KOPT-K1 (cell line): Measurements from ENCODE around the gene CMTM2.
"Not testable (repeated sequence)": the region's sequence is repeated elsewhere in the genome, so short reads cannot be mapped to it uniquely, and the experiment has no call there.

ENCODE experiments used
- H3K27ac ChIP-seq: fragments of 200-600 bp; sonication (generic); 2 replicates; pipeline ENCODE4 v1.5.1; 2016; ENCODE audit warnings: antibody characterized with exemption, mild to moderate bottlenecking, low read depth, low read length; ENCODE audit not compliant: poor library complexity, severe bottlenecking
- H3K36me3 ChIP-seq: fragments of 200-600 bp; sonication (generic); 2 replicates; pipeline ENCODE4 v1.5.1; 2017; ENCODE audit warnings: antibody characterized with exemption, mild to moderate bottlenecking, low read length, moderate library complexity; ENCODE audit not compliant: insufficient read depth
- H3K9me3 ChIP-seq: fragments of 200-600 bp; sonication (generic); 2 replicates; pipeline ENCODE4 v1.5.1; 2017; ENCODE audit warnings: antibody characterized with exemption, low read length, mild to moderate bottlenecking; ENCODE audit not compliant: insufficient read depth, poor library complexity, severe bottlenecking

The CMTM2 gene

GRCh38 chr16:66605177-66605978 is 26.1 kb downstream of the CMTM2 start:
- peaks cover 15% of the 10 kb centered on the region for H3K9me3 ChIP-seq
- H3K36me3 ChIP-seq = peaks cover 41% of the 10 kb centered on the region
- H3K27ac ChIP-seq = peak overlapping the region; percentile 92

- H3K27ac ChIP-seq = peak overlapping the region; percentile 92
- peaks cover 49% of the 10 kb centered on the region for H3K36me3 ChIP-seq
- H3K9me3 ChIP-seq = peaks cover 8% of the 10 kb centered on the region
Observed at GRCh38 chr16:66605979-66606751, 26.9 kb downstream of the CMTM2 start.

- Histone ChIP-seq H3K36me3 (peaks cover 73% of the 10 kb centered on the region), H3K27ac (peak overlapping the region; percentile 1), H3K9me3 (no peaks in the 10 kb centered on the region)
Observed at GRCh38 chr16:66608241-66609138, 29.2 kb downstream of the CMTM2 start.

GRCh38 chr16:66609139-66609510 is 29.9 kb downstream of the CMTM2 start:
- Histone ChIP-seq H3K36me3 (peaks cover 78% of the 10 kb centered on the region), H3K9me3 (no peaks in the 10 kb centered on the region), H3K27ac (no peak overlapping the region)

GRCh38 chr16:66610111-66610820 is 31.0 kb downstream of the CMTM2 start:
- H3K36me3 ChIP-seq = peaks cover 90% of the 10 kb centered on the region
- no peak overlapping the region for H3K27ac ChIP-seq
- no peaks in the 10 kb centered on the region for H3K9me3 ChIP-seq

GRCh38 chr16:66611911-66612310 is 32.6 kb downstream of the CMTM2 start:
- H3K27ac ChIP-seq, H3K9me3 ChIP-seq: not testable (repeated sequence)
- peaks cover 84% of the 10 kb centered on the region for H3K36me3 ChIP-seq

GRCh38 chr16:66612422-66612821 is 33.2 kb downstream of the CMTM2 start:
- H3K9me3 ChIP-seq = no peaks in the 10 kb centered on the region
- peaks cover 79% of the 10 kb centered on the region for H3K36me3 ChIP-seq
- no peak overlapping the region for H3K27ac ChIP-seq

GRCh38 chr16:66614161-66614802 is 35.0 kb downstream of the CMTM2 start:
- H3K36me3 ChIP-seq = peaks cover 61% of the 10 kb centered on the region
- H3K9me3 ChIP-seq = no peaks in the 10 kb centered on the region
- H3K27ac ChIP-seq = no peak overlapping the region

GRCh38 chr16:66616169-66616568 is 36.9 kb downstream of the CMTM2 start:
- H3K36me3 ChIP-seq = peaks cover 42% of the 10 kb centered on the region

GRCh38 chr16:66616592-66616991 is 37.3 kb downstream of the CMTM2 start:
- H3K36me3 ChIP-seq = peaks cover 38% of the 10 kb centered on the region
- H3K27ac ChIP-seq = no peak overlapping the region
- no peaks in the 10 kb centered on the region for H3K9me3 ChIP-seq

More at GRCh38 chr16:66616169-66616568, 36.9 kb downstream of the CMTM2 start:
- no peak overlapping the region for H3K27ac ChIP-seq
- no peaks in the 10 kb centered on the region for H3K9me3 ChIP-seq

GRCh38 chr16:66617010-66617434 is 37.8 kb downstream of the CMTM2 start:
- Histone ChIP-seq H3K9me3 (no peaks in the 10 kb centered on the region), H3K27ac (no peak overlapping the region), H3K36me3 (peaks cover 33% of the 10 kb centered on the region)

- Histone ChIP-seq H3K9me3 (no peaks in the 10 kb centered on the region), H3K27ac (no peak overlapping the region), H3K36me3 (peaks cover 26% of the 10 kb centered on the region)
Observed at GRCh38 chr16:66617728-66618127, 38.5 kb downstream of the CMTM2 start.

- H3K36me3 ChIP-seq = peaks cover 16% of the 10 kb centered on the region
- no peak overlapping the region for H3K27ac ChIP-seq
- H3K9me3 ChIP-seq = no peaks in the 10 kb centered on the region
Observed at GRCh38 chr16:66618588-66619375, 39.5 kb downstream of the CMTM2 start.
